ENCODE results near the gene ABCB11.

DNA sequence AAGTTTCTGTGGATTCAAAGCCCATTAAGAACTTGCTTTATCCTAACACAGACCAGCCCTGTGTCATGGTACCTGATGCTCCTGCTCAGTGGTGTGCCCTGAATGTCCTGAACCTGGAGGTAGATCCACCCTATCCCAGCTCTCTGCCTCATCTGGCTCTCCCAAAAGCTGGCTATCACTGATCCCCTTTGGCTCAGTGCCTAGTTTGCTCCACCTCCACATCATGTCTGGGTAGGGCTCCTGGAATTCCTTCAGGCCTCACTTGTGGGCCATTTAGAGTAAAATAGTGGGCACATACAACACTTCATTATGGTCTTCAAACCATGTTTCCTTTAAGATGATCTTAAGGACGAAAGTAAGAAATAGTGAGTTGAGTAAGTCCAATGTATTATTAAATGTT, 4.8 kb upstream of the ABCB11 start:
- no peak for TF ChIP-seq CTCF (IDR thresholded peaks at IDR 0.05)
- no peak for TF ChIP-seq POLR2A (IDR thresholded peaks at IDR 0.05)
- TF ChIP-seq POLR2AphosphoS5 (IDR thresholded peaks at IDR 0.05) = no peak

Data from sigmoid colon (tissue), 4 donors.